GM13976 (cell line): ENCODE data around the gene NDUFAF8.

Experiments
- DNase-seq: peaks from one replicate; pipeline ENCODE4 v3.0.0; 2012; ENCODE audit warnings: low spot score
- CTCF ChIP-seq: IDR thresholded peaks from 2 replicates; pipeline ENCODE4 v1.5.1; 2012; ENCODE audit warnings: borderline replicate concordance, mild to moderate bottlenecking; ENCODE audit not compliant: insufficient read depth; ENCODE audit errors: extremely low read depth, missing control alignments, control extremely low read depth
- in situ Hi-C: fragments of 300-500 bp; cut with MboI; formaldehyde crosslinking; loops from one replicate; pipeline ENCODE4 v1.12.0; 2022; ENCODE audit warnings: low sequenced_read_pairs, mixed read lengths, inconsistent platforms; ENCODE audit not compliant: unreplicated experiment

The NDUFAF8 gene

GRCh38 chr17:81200695-81201580, 38.2 kb upstream of the NDUFAF8 start:
- DNase-seq = peak; percentile 77
- in situ Hi-C loops = no loop called here
- no peak for TF ChIP-seq CTCF

- in situ Hi-C loops = no loop called here
- no peak for DNase-seq
- TF ChIP-seq CTCF = no peak
Observed at GRCh38 chr17:81202318-81202717, 36.8 kb upstream of the NDUFAF8 start.

- TF ChIP-seq CTCF = no peak
- DNase-seq = no peak
- in situ Hi-C loops = no loop called here
Observed at GRCh38 chr17:81203136-81203535, 36.0 kb upstream of the NDUFAF8 start.

GRCh38 chr17:81204578-81204977, 34.5 kb upstream of the NDUFAF8 start:
- TF ChIP-seq CTCF = no peak
- in situ Hi-C loops = no loop called here
- no peak for DNase-seq

GRCh38 chr17:81206166-81206565, 33.0 kb upstream of the NDUFAF8 start:
- no peak for DNase-seq
- no peak for TF ChIP-seq CTCF
- in situ Hi-C loops = no loop called here

- no peak for TF ChIP-seq CTCF
- in situ Hi-C loops = no loop called here
- DNase-seq = no peak
Observed at GRCh38 chr17:81206657-81207056, 32.5 kb upstream of the NDUFAF8 start.
